ENCODE data around the gene PGAM2.
"Not testable (repeated sequence)": the region's sequence is repeated elsewhere in the genome, so short reads cannot be mapped to it uniquely, and the experiment has no call there.

The PGAM2 gene

DNA sequence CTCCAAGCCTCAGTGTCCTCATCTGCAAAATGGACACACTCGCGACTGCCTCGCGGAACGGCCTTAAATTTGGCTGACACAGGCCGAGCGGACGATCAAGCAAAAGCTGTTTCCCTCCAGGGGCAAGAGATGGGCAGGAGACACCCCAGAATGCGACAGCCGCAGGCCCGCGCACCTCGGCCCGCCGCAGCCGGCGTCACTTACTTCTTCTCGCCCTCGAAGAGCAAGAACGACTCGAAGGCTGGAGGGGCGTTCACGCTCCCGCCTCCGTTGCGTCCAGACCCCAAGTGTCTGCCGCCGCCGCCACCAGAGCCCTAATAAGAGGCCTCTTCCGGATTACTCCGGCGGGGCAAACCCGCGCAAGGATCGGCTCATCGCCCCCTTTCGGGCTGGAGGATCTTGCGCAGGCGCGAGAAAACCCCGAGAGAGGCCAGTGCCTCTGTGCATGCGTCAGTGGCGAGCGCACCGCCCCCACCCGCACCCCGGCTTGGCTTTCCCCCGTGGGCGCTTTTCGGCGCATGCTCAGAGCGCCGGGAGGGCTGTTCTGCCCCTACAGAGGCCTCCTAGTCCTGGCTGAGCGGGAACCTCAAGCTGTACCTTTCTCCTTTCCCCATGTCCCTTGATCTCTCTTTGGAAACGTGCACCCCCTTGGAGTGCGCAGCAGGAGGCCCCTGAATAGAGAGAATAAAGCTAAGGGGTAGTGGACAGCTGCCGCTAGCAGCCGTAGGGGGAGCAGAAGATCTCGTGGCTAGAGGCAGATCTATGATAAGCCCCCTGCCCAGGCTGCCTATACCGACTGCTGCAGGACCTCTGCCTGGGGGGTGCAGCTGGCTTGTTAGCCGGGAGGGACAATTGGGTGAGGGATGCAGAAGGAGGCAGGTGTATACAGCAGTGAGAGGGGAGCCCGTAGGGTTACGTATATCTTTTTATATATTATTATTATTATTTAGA lies 46.2 kb downstream of the PGAM2 start:
- FAIRE-seq = not testable (repeated sequence)

DNA sequence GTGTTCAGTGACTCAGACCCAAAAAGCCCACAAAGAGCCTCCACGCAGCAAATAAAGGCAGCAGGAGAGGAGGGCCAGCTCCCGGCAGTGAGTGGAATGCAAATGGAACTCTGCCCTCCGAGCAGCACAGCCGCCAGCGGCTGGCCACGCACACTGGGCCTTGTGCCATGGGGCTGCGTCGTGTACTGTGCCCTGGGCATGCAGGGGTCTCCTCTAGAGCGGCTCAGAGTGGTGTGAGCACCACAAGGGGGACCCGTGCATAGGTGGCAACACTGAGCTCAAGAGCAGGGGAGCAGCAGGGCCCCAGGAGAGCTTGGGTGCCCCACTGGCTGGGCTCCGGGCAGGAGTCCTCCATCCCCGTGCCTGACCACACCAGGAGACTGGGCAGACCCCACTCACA lies 50.3 kb downstream of the PGAM2 start:
- FAIRE-seq = not testable (repeated sequence)
